GM23338 (cell line): ENCODE data around the gene SPATA20. TPM values are rescaled to one million over a fixed set of nuclear protein-coding genes. Genes with fewer than 3 reads are reported as not detected.

Source experiments
- ATAC-seq: fragments of 200-7000 bp; cut with Tn5 transposase; 3 replicates; pipeline ENCODE4 v1.9.1; 2020
- DNase-seq: peaks from one replicate; pipeline ENCODE4 v3.0.0-alpha.2; 2015; ENCODE audit warnings: low spot score
- H2AFZ ChIP-seq: fragments of 200-600 bp; sonication (generic); 2 replicates; pipeline ENCODE4 v1.8.0; 2016; ENCODE audit warnings: antibody characterized with exemption, mild to moderate bottlenecking, moderate library complexity
- H3F3A ChIP-seq: fragments of 200-600 bp; sonication (generic); replicated peaks from 2 replicates; pipeline ENCODE4 v1.8.0; 2017; ENCODE audit warnings: antibody characterized with exemption, mixed run types, low read depth
- H3K27ac ChIP-seq: fragments of 200-600 bp; sonication (generic); 2 replicates; pipeline ENCODE4 v1.6.1; 2016; ENCODE audit warnings: low read depth
- H3K27me3 ChIP-seq: fragments of 200-600 bp; sonication (generic); 2 replicates; pipeline ENCODE4 v1.8.0; 2016; ENCODE audit warnings: mild to moderate bottlenecking, mixed run types, moderate library complexity; ENCODE audit not compliant: insufficient read depth
- H3K36me3 ChIP-seq: fragments of 200-600 bp; sonication (generic); 2 replicates; pipeline ENCODE4 v1.8.0; 2016; ENCODE audit warnings: mild to moderate bottlenecking; ENCODE audit not compliant: insufficient read depth
- H3K4me1 ChIP-seq: fragments of 200-600 bp; sonication (generic); 2 replicates; pipeline ENCODE4 v1.8.0; 2016; ENCODE audit warnings: mild to moderate bottlenecking, moderate library complexity; ENCODE audit not compliant: insufficient read depth
- H3K4me2 ChIP-seq: fragments of 200-600 bp; sonication (generic); 2 replicates; pipeline ENCODE4 v1.7.1; 2017; ENCODE audit warnings: mixed run types
- H3K4me3 ChIP-seq: fragments of 200-600 bp; sonication (generic); 2 replicates; pipeline ENCODE4 v1.6.1; 2016; ENCODE audit warnings: mixed run types
- H3K79me2 ChIP-seq: fragments of 200-600 bp; sonication (generic); replicated peaks from 2 replicates; pipeline ENCODE4 v1.8.0; 2017; ENCODE audit warnings: mild to moderate bottlenecking; ENCODE audit not compliant: insufficient read depth
- H3K9me2 ChIP-seq: fragments of 200-600 bp; sonication (generic); 2 replicates; pipeline ENCODE4 v1.8.0; 2017; ENCODE audit not compliant: insufficient read depth
- H4K20me1 ChIP-seq: fragments of 200-600 bp; sonication (generic); replicated peaks from 2 replicates; pipeline ENCODE4 v1.8.0; 2017; ENCODE audit warnings: mild to moderate bottlenecking; ENCODE audit not compliant: insufficient read depth
- H3K27ac Mint-ChIP-seq: 2 replicates; pipeline ENCODE4 v1.8.0; 2020; ENCODE audit warnings: inconsistent platforms, mild to moderate bottlenecking, moderate library complexity, mixed read lengths
- H3K27me3 Mint-ChIP-seq: 3 replicates; pipeline ENCODE4 v1.8.0; 2022; ENCODE audit warnings: low read depth, mild to moderate bottlenecking, moderate library complexity, mixed read lengths, inconsistent platforms; ENCODE audit not compliant: insufficient read depth, poor library complexity
- H3K36me3 Mint-ChIP-seq: 3 replicates; pipeline ENCODE4 v1.8.0; 2021; ENCODE audit warnings: low read depth, mild to moderate bottlenecking, inconsistent platforms, moderate library complexity, mixed read lengths
- H3K4me1 Mint-ChIP-seq: 3 replicates; pipeline ENCODE4 v1.8.0; 2020; ENCODE audit warnings: mild to moderate bottlenecking, inconsistent platforms, mixed read lengths
- H3K4me3 Mint-ChIP-seq: 3 replicates; pipeline ENCODE4 v1.8.0; 2021; ENCODE audit warnings: moderate library complexity, mild to moderate bottlenecking, inconsistent platforms, mixed read lengths
- H3K9me3 Mint-ChIP-seq: 3 replicates; pipeline ENCODE4 v1.8.0; 2020; ENCODE audit warnings: moderate library complexity, mild to moderate bottlenecking, inconsistent platforms, mixed read lengths
- CREB1 ChIP-seq: fragments of 250-450 bp; sonication (Bioruptor Pico); IDR thresholded peaks from 2 replicates; pipeline ENCODE4 v1.5.0; 2020; ENCODE audit warnings: low read depth, mild to moderate bottlenecking, moderate library complexity
- CTCF ChIP-seq, 2 experiments: fragments of 200-600 bp in 1 of 2; sonication (generic) in 1 of 2; conservative IDR thresholded peaks; 2 replicates each; pipeline versions ENCODE4 v1.5.1 to v1.6.1; 2016 to 2017; ENCODE audit warnings: antibody characterized with exemption in 2 of 2, low read depth in 2 of 2, mild to moderate bottlenecking in 2 of 2, moderate library complexity in 1 of 2
- JUNB ChIP-seq: IDR thresholded peaks from one replicate; pipeline ENCODE4 v1.6.1; 2016; ENCODE audit warnings: antibody characterized with exemption; ENCODE audit not compliant: unreplicated experiment
- NANOG ChIP-seq: IDR thresholded peaks from 2 replicates; pipeline ENCODE4 v1.6.1; 2016; ENCODE audit warnings: antibody characterized with exemption, borderline replicate concordance
- POLR2AphosphoS5 ChIP-seq: IDR thresholded peaks from 2 replicates; pipeline ENCODE4 v1.6.1; 2016; ENCODE audit warnings: antibody characterized with exemption, low read depth
- REST ChIP-seq: IDR thresholded peaks from one replicate; pipeline ENCODE4 v1.6.1; 2018; ENCODE audit warnings: antibody characterized with exemption; ENCODE audit not compliant: unreplicated experiment
- STAT1 ChIP-seq: IDR thresholded peaks from one replicate; pipeline ENCODE4 v1.6.1; 2016; ENCODE audit warnings: antibody characterized with exemption; ENCODE audit not compliant: unreplicated experiment
- ZNF331 ChIP-seq: fragments of 250-450 bp; sonication (Bioruptor Pico); IDR thresholded peaks from 2 replicates; pipeline ENCODE4 v1.5.0; 2020; ENCODE audit warnings: low read depth, mild to moderate bottlenecking, moderate library complexity
- ZNF462 ChIP-seq: fragments of 250-450 bp; sonication (Bioruptor Pico); IDR thresholded peaks from 2 replicates; pipeline ENCODE4 v1.5.0; 2020; ENCODE audit warnings: mild to moderate bottlenecking, moderate library complexity
- long read RNA-seq: library from polyadenylated mRNA; unstranded; transcript quantifications from one replicate; pipeline ENCODE4 v2.0.0, GENCODE V29; 2020; ENCODE audit not compliant: unreplicated experiment
- polyA plus RNA-seq: library from polyadenylated mRNA; unstranded; fragments of >200 nt; fragmentation: Nextera tagmentation; extraction: Ambion mirVana; gene quantifications from 2 replicates; pipeline ENCODE4 v1.2.1, GENCODE V29; 2016
- total RNA-seq: library from RNA; depleted of rRNA; stranded (reverse); fragments of >200 nt; shearing (Covaris generic); gene quantifications from 2 replicates; pipeline ENCODE4 v1.2.3, GENCODE V29; 2014; rRNA removed
- TF ChIP-seq, protein P1 (sequence below): IDR thresholded peaks from 2 replicates; pipeline ENCODE4 v1.6.1; 2016; ENCODE audit warnings: antibody characterized with exemption

The SPATA20 gene
- total RNA-seq (17.4 and 32.7 TPM in 2 replicates), polyA plus RNA-seq (12.5 and 13.8 TPM in 2 replicates)
- long read RNA-seq, partial matches to known transcripts: 3 of 14 reads
- long read RNA-seq, other reads (novel, unspliced or antisense): 3 of 14 reads

DNA sequence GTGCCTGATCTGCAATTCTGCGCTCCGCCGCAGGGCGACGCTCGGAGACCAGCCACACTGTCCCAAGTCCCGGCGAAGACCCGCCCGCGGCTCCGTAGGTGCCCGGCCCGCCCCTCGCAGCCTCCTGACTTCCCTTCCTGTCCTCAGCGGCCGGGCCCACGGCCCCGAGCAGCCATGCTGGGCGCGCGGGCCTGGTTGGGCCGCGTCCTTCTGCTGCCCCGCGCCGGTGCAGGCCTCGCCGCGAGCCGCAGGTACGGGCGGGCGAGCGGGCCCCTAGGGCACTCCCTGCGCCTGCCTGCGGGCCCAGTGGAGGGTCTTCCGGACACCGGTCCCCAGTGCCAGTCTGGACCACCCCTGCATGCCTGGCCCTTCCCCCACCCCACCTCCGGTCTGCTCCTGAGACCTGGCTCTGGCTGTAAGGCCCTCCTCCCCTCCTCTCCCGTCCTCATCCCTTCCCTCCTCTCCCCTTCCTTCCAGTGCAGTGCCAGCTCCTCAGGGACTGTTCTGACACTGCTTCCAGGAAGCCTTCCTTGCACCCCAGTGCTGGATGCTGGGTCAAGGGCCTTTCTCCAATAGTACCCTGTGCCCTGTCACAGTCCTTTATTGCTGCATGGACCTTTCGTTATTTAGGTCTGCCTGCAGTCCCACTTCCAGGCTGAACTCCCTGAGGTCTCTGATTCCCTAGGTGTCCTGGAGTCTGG lies at the start of gene SPATA20:
Gene SPATA20, plus strand, starts transcription at position 140 of the 701 bp plus-strand sequence. Its CDS starts 35 bp downstream, at position 175.
- ATAC-seq (peak; percentile 80), DNase-seq (peak; percentile 96)
- Histone ChIP-seq H3K79me2 (no peaks in the 10 kb centered on the region), H3K4me1 (peaks cover 14% of the 10 kb centered on the region; the same call in 1 of the 2 replicates), H3K27me3 (no peaks in the 10 kb centered on the region), H2AFZ (peak within 1 kb of the TSS; percentile 63; the same call in 1 of the 2 replicates), H3K36me3 (no peaks in the 10 kb centered on the region), H3K4me3 (peak within 1 kb of the TSS; percentile 67), H3K27ac (no peak within 1 kb of the TSS), H3K9me2 (no peaks in the 10 kb centered on the region), H3K4me2 (peak within 1 kb of the TSS; percentile 83), H3F3A (no peaks in the 10 kb centered on the region), H4K20me1 (no peaks in the 10 kb centered on the region)
- Mint-ChIP-seq H3K27ac (no peak within 1 kb of the TSS), H3K9me3 (no peaks in the 10 kb centered on the region), H3K36me3 (no peaks in the 10 kb centered on the region; the same call in 2 of the 3 replicates), H3K27me3 (peaks cover 18% of the 10 kb centered on the region), H3K4me3 (peak within 1 kb of the TSS; percentile 68), H3K4me1 (peaks cover 21% of the 10 kb centered on the region)
- TF ChIP-seq, protein P1, sequence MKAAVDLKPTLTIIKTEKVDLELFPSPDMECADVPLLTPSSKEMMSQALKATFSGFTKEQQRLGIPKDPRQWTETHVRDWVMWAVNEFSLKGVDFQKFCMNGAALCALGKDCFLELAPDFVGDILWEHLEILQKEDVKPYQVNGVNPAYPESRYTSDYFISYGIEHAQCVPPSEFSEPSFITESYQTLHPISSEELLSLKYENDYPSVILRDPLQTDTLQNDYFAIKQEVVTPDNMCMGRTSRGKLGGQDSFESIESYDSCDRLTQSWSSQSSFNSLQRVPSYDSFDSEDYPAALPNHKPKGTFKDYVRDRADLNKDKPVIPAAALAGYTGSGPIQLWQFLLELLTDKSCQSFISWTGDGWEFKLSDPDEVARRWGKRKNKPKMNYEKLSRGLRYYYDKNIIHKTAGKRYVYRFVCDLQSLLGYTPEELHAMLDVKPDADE: 0 out of 2 replicates have a peak, but pooled peaks have one; percentile 27
- TF ChIP-seq REST (no peak), POLR2AphosphoS5 (peak; percentile 60), ZNF462 (CRISPR knock-in tag) (no peak), STAT1 (no peak), NANOG (no peak), CREB1 (no peak), JUNB (no peak), ZNF331 (CRISPR knock-in tag) (no peak), CTCF (conservative IDR thresholded peaks at IDR 0.05; ENCODE audit: low read depth in 2 of 2) (peak; percentile 79 to 98)
